RPMI8226 (cell line): ENCODE results near the gene TNFRSF4.
"Not testable (repeated sequence)": the region's sequence is repeated elsewhere in the genome, so short reads cannot be mapped to it uniquely, and the experiment has no call there.

Experiments
- DNase-seq: peaks from one replicate; pipeline ENCODE4 v3.0.0-alpha.2; 2015

The TNFRSF4 gene

GRCh38 chr1:1213345-1214265 lies at the start of gene TNFRSF4:
TSS of gene TNFRSF4 (minus strand) at chr1:1214153. CDS start at chr1:1214127, 26 bp downstream.
- DNase-seq: no peak

GRCh38 chr1:1262758-1263157 lies 48.8 kb upstream of the TNFRSF4 start:
- no peak for DNase-seq

- no peak for DNase-seq
Observed at GRCh38 chr1:1262071-1262470, 48.1 kb upstream of the TNFRSF4 start.

GRCh38 chr1:1260843-1261560 lies 47.0 kb upstream of the TNFRSF4 start:
- no peak for DNase-seq

- DNase-seq: no peak
Observed at GRCh38 chr1:1259951-1260600, 46.1 kb upstream of the TNFRSF4 start.

GRCh38 chr1:1259540-1259939 lies 45.6 kb upstream of the TNFRSF4 start:
- DNase-seq: no peak

GRCh38 chr1:1259119-1259488 lies 45.2 kb upstream of the TNFRSF4 start:
- DNase-seq: no peak

GRCh38 chr1:1256956-1257871 lies 43.3 kb upstream of the TNFRSF4 start:
- no peak for DNase-seq

GRCh38 chr1:1255611-1256010 lies 41.7 kb upstream of the TNFRSF4 start:
- DNase-seq: no peak

- DNase-seq: no peak
Observed at GRCh38 chr1:1255078-1255477, 41.1 kb upstream of the TNFRSF4 start.

GRCh38 chr1:1254667-1254998 lies 40.7 kb upstream of the TNFRSF4 start:
- DNase-seq: no peak

GRCh38 chr1:1253972-1254666 lies 40.2 kb upstream of the TNFRSF4 start:
- no peak for DNase-seq

GRCh38 chr1:1253314-1253713 lies 39.4 kb upstream of the TNFRSF4 start:
- no peak for DNase-seq

GRCh38 chr1:1250786-1251284 lies 36.9 kb upstream of the TNFRSF4 start:
- DNase-seq: no peak

GRCh38 chr1:1248009-1248913 lies 34.3 kb upstream of the TNFRSF4 start:
- DNase-seq: not testable (repeated sequence)

- DNase-seq: no peak
Observed at GRCh38 chr1:1247341-1247913, 33.5 kb upstream of the TNFRSF4 start.

GRCh38 chr1:1246577-1247340 lies 32.8 kb upstream of the TNFRSF4 start, which contains the start of gene C1QTNF12:
TSS of gene C1QTNF12 (minus strand) at chr1:1246722. CDS start at chr1:1246690, 32 bp downstream.
- no peak for DNase-seq

- no peak for DNase-seq
Observed at GRCh38 chr1:1245817-1246576, 32.0 kb upstream of the TNFRSF4 start.
